K562 (cell line): ENCODE measurements around the gene LUZP4. TPM values are rescaled to one million over a fixed set of nuclear protein-coding genes. Genes with fewer than 3 reads are reported as not detected.
A peak's percentile ranks its signal among the peaks of the same experiment; 100 is the strongest.

Experiments
- ATAC-seq: fragments of 200-7000 bp; cut with Tn5 transposase; 3 replicates; pipeline ENCODE4 v1.9.1; 2020; ENCODE audit warnings: moderate library complexity
- BruUV-seq: library from RNA; stranded (reverse); fragments of 400-500 nt; replicated peaks from 2 replicates; lab custom pipeline; 2021; lab: Mats Ljungman, UMichigan
- CTCF ChIA-PET: fragments of 300-600 bp; formaldehyde crosslinking; extraction: SDS; loops from one replicate; lab custom pipeline; 2021; ENCODE audit warnings: low intra/inter-chr PET ratio; lab: Yijun Ruan, JAX
- POLR2A ChIA-PET: fragments of 300-600, 350-650 bp; sonication (Branson Sonifier 250); formaldehyde crosslinking; extraction: SDS; loops from one replicate; lab custom pipeline; 2021; ENCODE audit warnings: antibody characterized with exemption, inconsistent platforms; lab: Yijun Ruan, JAX
- DNase-seq, 4 experiments: peaks; one replicate each; pipeline versions ENCODE4 v3.0.0 to v3.0.0-alpha.2; 2011 to 2018; ENCODE audit warnings: low spot score in 3 of 4, mixed read lengths in 3 of 4; ENCODE audit errors: extremely low read depth in 1 of 4
- FAIRE-seq: peaks from 2 replicates; lab custom pipeline; 2011; peaks lifted over from hg19 to GRCh38; lab: Jason Lieb, UNC
- H2AFZ ChIP-seq: 2 replicates; pipeline ENCODE4 v1.6.0; 2011; ENCODE audit warnings: low read depth, low read length, control low read depth, inconsistent platforms
- H3K27ac ChIP-seq: fragments of 200-600 bp; 3 replicates; pipeline ENCODE4 v1.8.0; 2011; ENCODE audit warnings: low read depth, mild to moderate bottlenecking, control low read depth, inconsistent platforms, low read length, moderate library complexity, mixed read lengths; ENCODE audit errors: extremely low read depth
- H3K27me3 ChIP-seq, 2 experiments: fragments of 300-600 bp in 1 of 2; 2 replicates in 1 of 2; 3 replicates in 1 of 2; pipeline versions ENCODE4 v1.6.0 to v1.8.0; 2011; ENCODE audit warnings: inconsistent platforms in 2 of 2, low read length in 2 of 2, mild to moderate bottlenecking in 1 of 2, mixed read lengths in 1 of 2, moderate library complexity in 1 of 2; ENCODE audit not compliant: control insufficient read depth in 2 of 2, insufficient read depth in 2 of 2
- H3K36me3 ChIP-seq: fragments of 300-600 bp; 3 replicates; pipeline ENCODE4 v1.8.0; 2011; ENCODE audit warnings: mild to moderate bottlenecking, low read length, inconsistent platforms; ENCODE audit not compliant: control insufficient read depth, insufficient read depth
- H3K4me1 ChIP-seq, 2 experiments: fragments of 200-600 bp in 1 of 2; replicated peaks in 1 of 2; 2 replicates in 1 of 2; 3 replicates in 1 of 2; pipeline versions ENCODE4 v1.5.1 to v1.8.0; 2011; ENCODE audit warnings: inconsistent platforms in 2 of 2, low read length in 2 of 2, mild to moderate bottlenecking in 1 of 2, mixed read lengths in 1 of 2, moderate library complexity in 1 of 2; ENCODE audit not compliant: control insufficient read depth in 2 of 2, insufficient read depth in 2 of 2
- H3K4me2 ChIP-seq: 2 replicates; pipeline ENCODE4 v1.6.1; 2011; ENCODE audit warnings: low read length, control low read depth, inconsistent platforms, mixed read lengths; ENCODE audit not compliant: insufficient read depth
- H3K4me3 ChIP-seq: fragments of 200-600 bp; sonication (generic), shearing (Covaris generic); 2 replicates; pipeline ENCODE4 v1.5.1; 2016; ENCODE audit warnings: control low read depth, inconsistent platforms
- H3K79me2 ChIP-seq: fragments of 200-600 bp; 3 replicates; pipeline ENCODE4 v1.8.0; 2011; ENCODE audit warnings: low read length, inconsistent platforms; ENCODE audit not compliant: control insufficient read depth, insufficient read depth
- H3K9ac ChIP-seq, 2 experiments: 2 replicates each; pipeline versions ENCODE4 v1.6.0 to v1.6.1; 2011; ENCODE audit warnings: low read depth in 2 of 2, low read length in 2 of 2, control low read depth in 1 of 2, inconsistent platforms in 1 of 2, mild to moderate bottlenecking in 1 of 2, mixed read lengths in 1 of 2; ENCODE audit not compliant: insufficient read depth in 1 of 2
- H3K9me1 ChIP-seq: one replicate; pipeline ENCODE4 v1.6.0; 2011; ENCODE audit warnings: inconsistent platforms, mild to moderate bottlenecking, low read length, moderate library complexity; ENCODE audit not compliant: control insufficient read depth, insufficient read depth
- H3K9me3 ChIP-seq: replicated peaks from 2 replicates; pipeline ENCODE4 v1.5.1; 2011; ENCODE audit warnings: low read depth, low read length, inconsistent platforms; ENCODE audit not compliant: control insufficient read depth, insufficient read depth
- H4K20me1 ChIP-seq: replicated peaks from 2 replicates; pipeline ENCODE4 v1.6.1; 2011; ENCODE audit warnings: low read length, inconsistent platforms, mixed read lengths; ENCODE audit not compliant: control insufficient read depth, insufficient read depth
- FOXK1 ChIP-seq: sonication (generic); formaldehyde crosslinking; IDR thresholded peaks from 2 replicates; pipeline ENCODE4 v1.8.0; 2022; ENCODE audit warnings: missing genetic modification reagents, mild to moderate bottlenecking, borderline replicate concordance
- IFI16 ChIP-seq: fragments of 250-450 bp; sonication (Bioruptor Pico); IDR thresholded peaks from 2 replicates; pipeline ENCODE4 v2.1.2; 2022; ENCODE audit warnings: mild to moderate bottlenecking, inconsistent platforms
- KDM1A ChIP-seq, 2 experiments: fragments of 450-650 bp; IDR thresholded peaks; 2 replicates each; pipeline ENCODE4 v1.6.1; 2016; ENCODE audit warnings: mild to moderate bottlenecking in 2 of 2
- MAZ ChIP-seq, 2 experiments: fragments of 450-650 bp in 1 of 2; sonication (generic) in 1 of 2; formaldehyde crosslinking; IDR thresholded peaks in 1 of 2; conservative IDR thresholded peaks in 1 of 2; 2 replicates each; pipeline versions ENCODE4 v1.4.0 to v1.5.0; 2020; ENCODE audit warnings: mild to moderate bottlenecking in 1 of 2, missing genetic modification reagents in 1 of 2
- NCOA1 ChIP-seq: fragments of 450-650 bp; IDR thresholded peaks from 2 replicates; pipeline ENCODE4 v1.6.1; 2016; ENCODE audit warnings: low read depth
- NCOR1 ChIP-seq: fragments of 450-650 bp; IDR thresholded peaks from 2 replicates; pipeline ENCODE4 v1.6.1; 2016; ENCODE audit warnings: mild to moderate bottlenecking, moderate library complexity
- NFIC ChIP-seq: fragments of 450-650 bp; IDR thresholded peaks from 2 replicates; pipeline ENCODE4 v1.6.1; 2017; ENCODE audit warnings: mild to moderate bottlenecking, inconsistent platforms
- RBM14 ChIP-seq: fragments of 200-400 bp; formaldehyde crosslinking; IDR thresholded peaks from 2 replicates; pipeline ENCODE4 v1.6.1; 2018; ENCODE audit warnings: low read depth, mild to moderate bottlenecking, low read length, moderate library complexity, borderline replicate concordance; ENCODE audit not compliant: insufficient read depth
- SMARCE1 ChIP-seq: fragments of 450-650 bp; IDR thresholded peaks from 2 replicates; pipeline ENCODE4 v1.7.1; 2016; ENCODE audit warnings: mild to moderate bottlenecking
- TAL1 ChIP-seq: fragments of 450-650 bp; IDR thresholded peaks from 2 replicates; pipeline ENCODE4 v1.6.1; 2016; ENCODE audit warnings: mild to moderate bottlenecking
- ZFP36 ChIP-seq: fragments of 150-350 bp; IDR thresholded peaks from 2 replicates; pipeline ENCODE4 v1.6.1; 2018; ENCODE audit warnings: low read length, low read depth; ENCODE audit not compliant: partially characterized antibody
- ZNF134 ChIP-seq: fragments of 250-450 bp; sonication (Bioruptor Pico); conservative IDR thresholded peaks from 2 replicates; pipeline ENCODE4 v1.4.0; 2020
- ZNF589 ChIP-seq: fragments of 200-800 bp; sonication (Bioruptor generic); IDR thresholded peaks from 2 replicates; pipeline ENCODE4 v1.6.1; 2016; ENCODE audit warnings: low read depth, missing genetic modification characterization, missing compliant biosample characterization
- in situ Hi-C: fragments of 300-500 bp; cut with MboI; formaldehyde crosslinking; loops from 4 replicates; pipeline ENCODE4 v1.15.0; 2018; ENCODE audit warnings: inconsistent platforms, mixed read lengths
- intact Hi-C: fragments of 100-400 bp; cut with micrococcal nuclease; formaldehyde crosslinking; loops from 2 replicates; pipeline ENCODE4 v1.14.2; 2022
- polyA plus RNA-seq, 8 experiments: library from polyadenylated mRNA; depleted of rRNA in 4 of 8; stranded (reverse) in 5 of 8; unstranded in 3 of 8; fragments of >200 nt; fragmentation: Nextera tagmentation in 2 of 8; fragmentation: Illumina TruSeq in 1 of 8; extraction: Ambion mirVana in 2 of 8; extraction: Trizol in 1 of 8; gene quantifications; 2 replicates each; pipeline versions ENCODE4 v1.2.1 to v1.2.3, GENCODE V29; 2011 to 2014; ENCODE audit warnings: inconsistent platforms in 1 of 8, missing spikeins in 1 of 8
- total RNA-seq, 7 experiments: library from RNA; depleted of rRNA in 6 of 7; stranded (reverse); fragments of >200 nt in 6 of 7; fragmentation: Illumina TruSeq in 2 of 7; extraction: Trizol in 2 of 7; gene quantifications; 2 replicates each; pipeline versions ENCODE4 v1.2.1 to v1.2.3, GENCODE V29; 2011 to 2021; ENCODE audit warnings: low replicate concordance in 1 of 7
- TF ChIP-seq, protein P1 (sequence below): fragments of 450-650 bp; IDR thresholded peaks from 2 replicates; pipeline ENCODE4 v1.6.1; 2016; ENCODE audit warnings: missing biosample characterization, missing genetic modification characterization
- TF ChIP-seq, protein P2 (sequence below): fragments of 450-650 bp; IDR thresholded peaks from 2 replicates; pipeline ENCODE4 v1.6.1; 2016; ENCODE audit warnings: mild to moderate bottlenecking
- TF ChIP-seq, protein P3 (sequence below): fragments of 250-450 bp; sonication (Bioruptor Pico); IDR thresholded peaks from 2 replicates; pipeline ENCODE4 v1.8.0; 2021; ENCODE audit warnings: moderate library complexity, mild to moderate bottlenecking, inconsistent platforms
- TF ChIP-seq, protein P4 (sequence below): fragments of 250-450 bp; sonication (Bioruptor Pico); IDR thresholded peaks from 2 replicates; pipeline ENCODE4 v1.4.0; 2020; ENCODE audit warnings: mild to moderate bottlenecking, moderate library complexity

The LUZP4 gene
- total and polyA plus RNA-seq, 9 of the 15 experiments (the other 6 are each of a cell fraction or from before 2014, with no cell fraction given): 0.16 to 1.1 (median 0.36) TPM

DNA sequence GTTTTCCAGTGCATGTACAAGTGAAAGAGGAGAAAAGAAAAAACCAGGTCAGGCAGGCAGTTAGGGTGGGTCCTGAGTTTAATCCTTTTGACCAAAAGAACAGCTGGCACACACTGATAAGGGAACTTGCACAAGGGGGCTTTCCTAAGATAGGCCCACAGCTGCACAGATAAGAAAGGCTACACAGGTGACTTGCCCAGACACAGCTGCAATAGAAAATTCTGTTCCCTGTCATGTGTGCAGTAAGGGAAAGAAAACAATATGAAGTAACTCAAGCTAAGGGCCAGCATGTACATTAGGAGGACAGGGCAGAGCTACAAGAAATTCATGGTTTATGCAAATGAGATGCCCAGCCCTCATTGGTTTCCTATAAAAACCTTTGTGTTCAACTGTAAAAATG, 32.9 kb downstream of the LUZP4 start:
- BruUV-seq: no TSS peak
- no peak overlapping the region; the same call in 2 of the 3 replicates for H3K27ac ChIP-seq
- no peaks in the 10 kb centered on the region for H3K36me3 ChIP-seq
- H3K9ac ChIP-seq: no peak overlapping the region
- no peaks in the 10 kb centered on the region for H3K79me2 ChIP-seq
- H2AFZ ChIP-seq: no peak overlapping the region
- H4K20me1 ChIP-seq: no peaks in the 10 kb centered on the region
- intact Hi-C loops (no loop called here), in situ Hi-C loops (no loop called here)
- ATAC-seq: peak; percentile 87
- ChIA-PET POLR2A (no interaction called here), CTCF (interaction anchor here (0.7 kb wide), 1 partner anchor 9 kb away, joined by 3 read pairs; no protein-coding TSS in a partner anchor)
- no peaks in the 10 kb centered on the region for H3K9me1 ChIP-seq
- no peak overlapping the region for H3K4me2 ChIP-seq
- H3K4me1 ChIP-seq: no peaks in the 10 kb centered on the region; a peak in 1 of 5 replicates
- peak; percentile 57 to 69 (median 68) for DNase-seq
- peak; percentile 65 for FAIRE-seq
- H3K9me3 ChIP-seq: no peaks in the 10 kb centered on the region
- no peak overlapping the region for H3K4me3 ChIP-seq
- H3K27me3 ChIP-seq: no peaks in the 10 kb centered on the region
- TF ChIP-seq RBM14 (no peak), NFIC (peak; percentile 86), FOXK1 (no peak), TAL1 (peak; percentile 95), MAZ (CRISPR knock-in tag; conservative IDR thresholded peaks at IDR 0.05 in 1 of 2, IDR thresholded peaks at IDR 0.05 in 1 of 2) (peak in 1 of 2 experiments; percentile 41; a peak in 1 of 4 replicates), NCOR1 (peak; percentile 91), NCOA1 (0 out of 2 replicates have a peak, but pooled peaks have one; percentile 33), KDM1A (IDR thresholded peaks at IDR 0.05) (peak; percentile 46 to 48; a peak in 2 of 4 replicates), IFI16 (CRISPR knock-in tag) (peak; percentile 78; the same call in 1 of the 2 replicates), ZNF589 (CRISPR knock-in tag) (peak; percentile 84), ZNF134 (CRISPR knock-in tag) (0 out of 2 replicates have a peak, but pooled peaks have one; percentile 10), ZFP36 (peak; percentile 73), SMARCE1 (peak; percentile 80)
- TF ChIP-seq, protein P1, sequence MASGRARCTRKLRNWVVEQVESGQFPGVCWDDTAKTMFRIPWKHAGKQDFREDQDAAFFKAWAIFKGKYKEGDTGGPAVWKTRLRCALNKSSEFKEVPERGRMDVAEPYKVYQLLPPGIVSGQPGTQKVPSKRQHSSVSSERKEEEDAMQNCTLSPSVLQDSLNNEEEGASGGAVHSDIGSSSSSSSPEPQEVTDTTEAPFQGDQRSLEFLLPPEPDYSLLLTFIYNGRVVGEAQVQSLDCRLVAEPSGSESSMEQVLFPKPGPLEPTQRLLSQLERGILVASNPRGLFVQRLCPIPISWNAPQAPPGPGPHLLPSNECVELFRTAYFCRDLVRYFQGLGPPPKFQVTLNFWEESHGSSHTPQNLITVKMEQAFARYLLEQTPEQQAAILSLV: 0 out of 2 replicates have a peak, but pooled peaks have one; percentile 44
- TF ChIP-seq, protein P2, sequence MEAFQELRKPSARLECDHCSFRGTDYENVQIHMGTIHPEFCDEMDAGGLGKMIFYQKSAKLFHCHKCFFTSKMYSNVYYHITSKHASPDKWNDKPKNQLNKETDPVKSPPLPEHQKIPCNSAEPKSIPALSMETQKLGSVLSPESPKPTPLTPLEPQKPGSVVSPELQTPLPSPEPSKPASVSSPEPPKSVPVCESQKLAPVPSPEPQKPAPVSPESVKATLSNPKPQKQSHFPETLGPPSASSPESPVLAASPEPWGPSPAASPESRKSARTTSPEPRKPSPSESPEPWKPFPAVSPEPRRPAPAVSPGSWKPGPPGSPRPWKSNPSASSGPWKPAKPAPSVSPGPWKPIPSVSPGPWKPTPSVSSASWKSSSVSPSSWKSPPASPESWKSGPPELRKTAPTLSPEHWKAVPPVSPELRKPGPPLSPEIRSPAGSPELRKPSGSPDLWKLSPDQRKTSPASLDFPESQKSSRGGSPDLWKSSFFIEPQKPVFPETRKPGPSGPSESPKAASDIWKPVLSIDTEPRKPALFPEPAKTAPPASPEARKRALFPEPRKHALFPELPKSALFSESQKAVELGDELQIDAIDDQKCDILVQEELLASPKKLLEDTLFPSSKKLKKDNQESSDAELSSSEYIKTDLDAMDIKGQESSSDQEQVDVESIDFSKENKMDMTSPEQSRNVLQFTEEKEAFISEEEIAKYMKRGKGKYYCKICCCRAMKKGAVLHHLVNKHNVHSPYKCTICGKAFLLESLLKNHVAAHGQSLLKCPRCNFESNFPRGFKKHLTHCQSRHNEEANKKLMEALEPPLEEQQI: peak; percentile 56; the same call in 1 of the 2 replicates
- TF ChIP-seq, protein P3, sequence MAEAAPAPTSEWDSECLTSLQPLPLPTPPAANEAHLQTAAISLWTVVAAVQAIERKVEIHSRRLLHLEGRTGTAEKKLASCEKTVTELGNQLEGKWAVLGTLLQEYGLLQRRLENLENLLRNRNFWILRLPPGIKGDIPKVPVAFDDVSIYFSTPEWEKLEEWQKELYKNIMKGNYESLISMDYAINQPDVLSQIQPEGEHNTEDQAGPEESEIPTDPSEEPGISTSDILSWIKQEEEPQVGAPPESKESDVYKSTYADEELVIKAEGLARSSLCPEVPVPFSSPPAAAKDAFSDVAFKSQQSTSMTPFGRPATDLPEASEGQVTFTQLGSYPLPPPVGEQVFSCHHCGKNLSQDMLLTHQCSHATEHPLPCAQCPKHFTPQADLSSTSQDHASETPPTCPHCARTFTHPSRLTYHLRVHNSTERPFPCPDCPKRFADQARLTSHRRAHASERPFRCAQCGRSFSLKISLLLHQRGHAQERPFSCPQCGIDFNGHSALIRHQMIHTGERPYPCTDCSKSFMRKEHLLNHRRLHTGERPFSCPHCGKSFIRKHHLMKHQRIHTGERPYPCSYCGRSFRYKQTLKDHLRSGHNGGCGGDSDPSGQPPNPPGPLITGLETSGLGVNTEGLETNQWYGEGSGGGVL (CRISPR knock-in tag): peak; percentile 46; the same call in 1 of the 2 replicates
- TF ChIP-seq, protein P4, sequence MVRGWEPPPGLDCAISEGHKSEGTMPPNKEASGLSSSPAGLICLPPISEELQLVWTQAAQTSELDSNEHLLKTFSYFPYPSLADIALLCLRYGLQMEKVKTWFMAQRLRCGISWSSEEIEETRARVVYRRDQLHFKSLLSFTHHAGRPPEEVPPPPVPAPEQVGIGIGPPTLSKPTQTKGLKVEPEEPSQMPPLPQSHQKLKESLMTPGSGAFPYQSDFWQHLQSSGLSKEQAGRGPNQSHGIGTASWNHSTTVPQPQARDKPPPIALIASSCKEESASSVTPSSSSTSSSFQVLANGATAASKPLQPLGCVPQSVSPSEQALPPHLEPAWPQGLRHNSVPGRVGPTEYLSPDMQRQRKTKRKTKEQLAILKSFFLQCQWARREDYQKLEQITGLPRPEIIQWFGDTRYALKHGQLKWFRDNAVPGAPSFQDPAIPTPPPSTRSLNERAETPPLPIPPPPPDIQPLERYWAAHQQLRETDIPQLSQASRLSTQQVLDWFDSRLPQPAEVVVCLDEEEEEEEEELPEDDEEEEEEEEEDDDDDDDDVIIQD: peak; percentile 69; the same call in 1 of the 2 replicates
